CD14-positive monocyte (primary cell): Measurements from ENCODE around the gene JAML. TPM values are rescaled to one million over a fixed set of nuclear protein-coding genes. Genes with fewer than 3 reads are reported as not detected.

ENCODE experiments used
- DNase-seq, 3 donors: peaks; one replicate each; pipeline ENCODE4 v3.0.0-alpha.2; 2011 to 2022
- H2AFZ ChIP-seq: 2 replicates; pipeline ENCODE4 v1.6.0; 2012; ENCODE audit warnings: mild to moderate bottlenecking, low read depth, low read length, inconsistent platforms; ENCODE audit not compliant: insufficient read depth, poor library complexity, severe bottlenecking
- H3K27ac ChIP-seq, 2 donors: 1 replicate in 1 of 2; 2 replicates in 1 of 2; pipeline ENCODE4 v1.5.1; 2012 to 2013; ENCODE audit warnings: low read length in 2 of 2, control low read depth in 1 of 2, inconsistent platforms in 1 of 2, low read depth in 1 of 2, mild to moderate bottlenecking in 1 of 2
- H3K27me3 ChIP-seq, 2 donors: one replicate each; pipeline versions ENCODE4 v1.6.0 to v1.6.1; 2011 to 2013; ENCODE audit warnings: low read length in 2 of 2; ENCODE audit not compliant: control insufficient read depth in 2 of 2, insufficient read depth in 2 of 2
- H3K36me3 ChIP-seq, 2 donors: replicated peaks in 1 of 2; 1 replicate in 1 of 2; 2 replicates in 1 of 2; pipeline versions ENCODE4 v1.5.1 to v1.6.1; 2012 to 2013; ENCODE audit warnings: low read length in 2 of 2, control low read depth in 1 of 2, inconsistent platforms in 1 of 2, mild to moderate bottlenecking in 1 of 2; ENCODE audit not compliant: insufficient read depth in 2 of 2, control insufficient read depth in 1 of 2
- H3K4me1 ChIP-seq, 2 donors: 1 replicate in 1 of 2; 2 replicates in 1 of 2; pipeline versions ENCODE4 v1.5.1 to v1.6.1; 2012 to 2013; ENCODE audit warnings: low read length in 2 of 2, control low read depth in 1 of 2, inconsistent platforms in 1 of 2, mild to moderate bottlenecking in 1 of 2, moderate library complexity in 1 of 2; ENCODE audit not compliant: insufficient read depth in 2 of 2, control insufficient read depth in 1 of 2
- H3K4me2 ChIP-seq: replicated peaks from 2 replicates; pipeline ENCODE3; 2012; ENCODE audit warnings: low read length, moderate library complexity, mild to moderate bottlenecking; ENCODE audit not compliant: poor library complexity, severe bottlenecking; ENCODE audit errors: extremely low read depth
- H3K4me3 ChIP-seq, 3 experiments: fragments of 200-600 bp in 1 of 3; sonication (generic) in 1 of 3; replicated peaks in 1 of 3; 1 replicate in 2 of 3; 2 replicates in 1 of 3; pipeline ENCODE4 v1.5.1; 2011 to 2013; ENCODE audit warnings: low read length in 3 of 3, mild to moderate bottlenecking in 3 of 3, control low read depth in 2 of 3, low read depth in 2 of 3, inconsistent platforms in 1 of 3, moderate library complexity in 1 of 3
- H3K79me2 ChIP-seq: 2 replicates; pipeline ENCODE4 v1.6.0; 2012; ENCODE audit warnings: mild to moderate bottlenecking, control low read depth, inconsistent platforms, low read length, moderate library complexity; ENCODE audit not compliant: insufficient read depth
- H3K9ac ChIP-seq: 2 replicates; pipeline ENCODE4 v1.6.0; 2017; ENCODE audit warnings: low read length, mild to moderate bottlenecking; ENCODE audit not compliant: insufficient read depth, poor library complexity, severe bottlenecking
- H3K9me3 ChIP-seq, 2 donors: replicated peaks in 1 of 2; 1 replicate in 1 of 2; 2 replicates in 1 of 2; pipeline versions ENCODE4 v1.5.1 to v1.6.1; 2012 to 2013; ENCODE audit warnings: low read length in 2 of 2, control low read depth in 1 of 2; ENCODE audit not compliant: control insufficient read depth in 1 of 2, insufficient read depth in 1 of 2
- H4K20me1 ChIP-seq: 2 replicates; pipeline ENCODE4 v1.6.0; 2012; ENCODE audit warnings: mild to moderate bottlenecking, low read length, control low read depth, moderate library complexity; ENCODE audit not compliant: insufficient read depth
- H3K27ac Mint-ChIP-seq, 7 donors: one replicate each; pipeline ENCODE4 v1.8.0; 2020; ENCODE audit warnings: mild to moderate bottlenecking in 7 of 7, mixed read lengths in 7 of 7, moderate library complexity in 6 of 7, inconsistent platforms in 2 of 7
- H3K27me3 Mint-ChIP-seq, 3 donors: one replicate each; pipeline ENCODE4 v1.8.0; 2021 to 2022; ENCODE audit warnings: low read depth in 3 of 3, mild to moderate bottlenecking in 3 of 3, mixed read lengths in 3 of 3, moderate library complexity in 3 of 3, inconsistent platforms in 1 of 3
- H3K36me3 Mint-ChIP-seq, 2 donors: one replicate each; pipeline ENCODE4 v1.8.0; 2020; ENCODE audit warnings: mixed read lengths in 2 of 2, inconsistent platforms in 1 of 2, mild to moderate bottlenecking in 1 of 2
- H3K4me1 Mint-ChIP-seq: one replicate; pipeline ENCODE4 v1.8.0; 2020; ENCODE audit warnings: mild to moderate bottlenecking, mixed read lengths
- H3K4me3 Mint-ChIP-seq, 2 donors: one replicate each; pipeline ENCODE4 v1.8.0; 2020; ENCODE audit warnings: mild to moderate bottlenecking in 2 of 2, mixed read lengths in 2 of 2, moderate library complexity in 1 of 2
- H3K9me3 Mint-ChIP-seq, 7 donors: one replicate each; pipeline ENCODE4 v1.8.0; 2020 to 2022; ENCODE audit warnings: mixed read lengths in 7 of 7, mild to moderate bottlenecking in 6 of 7, moderate library complexity in 6 of 7, inconsistent platforms in 2 of 7
- WGBS: methylation state at CpG from one replicate; pipeline ENCODE4 v1.1.5; 2013; ENCODE audit warnings: missing lambda C conversion rate; ENCODE audit not compliant: insufficient coverage; 5-methylcytosine and 5-hydroxymethylcytosine counted together
- intact Hi-C, 2 donors: fragments of 100-400 bp; cut with micrococcal nuclease; formaldehyde crosslinking; loops; one replicate each; pipeline versions ENCODE4 v1.15.0 to v1.15.1; 2023
- polyA plus RNA-seq, 3 donors: library from polyadenylated mRNA; depleted of rRNA in 1 of 3; unstranded in 2 of 3; stranded (reverse) in 1 of 3; fragments of 300-500 nt in 2 of 3; fragments of >200 nt in 1 of 3; fragmentation: Illumina TruSeq in 2 of 3; gene quantifications; 1 replicate in 2 of 3; 2 replicates in 1 of 3; pipeline ENCODE4 v1.2.3, GENCODE V29; 2012 to 2021
- TF ChIP-seq, protein P1 (sequence below): fragments of 200-600 bp; IDR thresholded peaks from one replicate; pipeline ENCODE4 v1.8.0; 2022; ENCODE audit warnings: antibody characterized with exemption, mild to moderate bottlenecking

Gene JAML
- polyA plus RNA-seq, 3 donors = 316 to 968 (median 748) TPM

DNA sequence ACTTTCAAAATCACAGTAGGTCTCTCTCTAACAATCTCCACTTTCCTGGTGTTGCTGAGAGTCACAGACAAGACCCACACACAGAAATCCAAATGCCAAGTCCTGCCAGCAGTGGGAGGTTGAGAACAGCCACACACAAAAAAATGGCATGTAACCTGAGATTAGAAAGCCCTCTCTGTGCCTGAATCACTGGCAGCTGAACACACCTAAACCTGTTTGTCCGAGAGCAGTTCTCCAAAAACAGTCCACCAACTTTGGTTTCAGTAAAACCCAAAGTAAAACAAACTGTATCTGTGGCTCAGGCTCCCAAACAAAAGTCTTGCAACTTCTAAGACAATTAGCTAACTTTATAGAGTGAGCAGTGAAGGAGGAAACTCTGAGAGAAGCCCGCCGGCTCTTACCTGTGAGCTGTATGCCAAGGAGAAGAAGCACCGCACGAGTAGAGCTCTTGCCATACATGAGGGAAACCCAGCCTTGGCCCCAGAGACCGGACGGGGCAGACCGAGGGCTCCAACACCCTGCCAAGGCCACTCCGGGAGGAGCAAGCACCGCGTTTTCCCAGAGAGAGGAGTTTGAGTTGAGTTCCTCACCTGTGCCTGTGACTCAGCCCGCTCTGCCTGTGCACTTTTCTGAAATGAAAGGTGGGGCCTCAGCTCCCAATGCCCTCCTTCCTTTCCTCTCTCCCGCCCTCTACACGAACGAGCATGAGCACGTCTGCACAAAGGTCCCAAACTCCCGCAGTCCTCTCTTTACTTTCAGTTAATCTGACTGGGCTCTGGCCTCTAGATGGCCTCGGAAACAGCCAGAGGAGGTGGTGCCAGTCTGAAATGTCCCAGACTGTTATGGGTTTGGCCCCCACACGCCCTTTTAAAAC is 39.1 kb upstream of the JAML start, which contains the start of gene MPZL2:
Gene MPZL2, minus strand, starts transcription at position 603 of the 874 bp plus-strand sequence. Its CDS starts 144 bp downstream, at position 459.
- intact Hi-C loops = loop anchor here in 1 of 2 donors (5.0 kb wide), 2 partner anchors 38 to 52 kb away; partner anchors contain the start of gene CD3E

DNA sequence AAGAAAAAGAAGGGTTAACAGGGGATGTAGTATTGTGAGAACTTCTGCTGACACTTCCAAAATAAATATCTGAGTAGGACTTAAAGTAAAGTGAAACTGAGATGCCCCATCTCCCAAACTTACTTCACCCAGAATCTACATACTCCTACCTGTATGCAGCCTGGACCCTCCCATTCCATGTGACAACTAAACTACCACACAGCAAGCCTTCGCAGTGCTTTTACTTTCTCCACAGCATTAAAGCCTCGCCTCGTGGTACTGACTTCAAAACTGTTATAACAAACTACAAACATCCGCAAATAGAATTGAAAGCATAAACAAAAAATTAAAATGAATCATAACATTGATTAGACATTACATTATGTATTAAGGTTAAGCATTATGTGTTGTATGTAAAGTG is 38.3 kb upstream of the JAML start:
- H3K36me3 Mint-ChIP-seq = peaks cover 30 to 38% of the 10 kb centered on the region in 2 donors
- Histone ChIP-seq H3K4me3 (peak overlapping the region; percentile 39 to 79 (median 48)), H2AFZ (no peak overlapping the region), H3K9ac (no peak overlapping the region), H3K36me3 (peaks cover 2 to 35% of the 10 kb centered on the region in 2 donors), H3K27ac (no peak overlapping the region), H4K20me1 (no peaks in the 10 kb centered on the region), H3K79me2 (no peaks in the 10 kb centered on the region), H3K4me2 (peak overlapping the region; percentile 86), H3K27me3 (no peaks in the 10 kb centered on the region), H3K9me3 (peaks cover 0 to 4% of the 10 kb centered on the region in 2 donors), H3K4me1 (peaks cover 33 to 44% of the 10 kb centered on the region in 2 donors)
- peaks cover 0 to 10% (median 3%) of the 10 kb centered on the region in 7 donors for H3K9me3 Mint-ChIP-seq
- intact Hi-C loops = loop anchor here in 1 of 2 donors (5.0 kb wide), 2 partner anchors 39 to 51 kb away; partner anchors contain the start of gene CD3E
- peak overlapping the region; percentile 92 to 100 for H3K4me3 Mint-ChIP-seq
- DNase-seq = no peak
- TF ChIP-seq, protein P1, sequence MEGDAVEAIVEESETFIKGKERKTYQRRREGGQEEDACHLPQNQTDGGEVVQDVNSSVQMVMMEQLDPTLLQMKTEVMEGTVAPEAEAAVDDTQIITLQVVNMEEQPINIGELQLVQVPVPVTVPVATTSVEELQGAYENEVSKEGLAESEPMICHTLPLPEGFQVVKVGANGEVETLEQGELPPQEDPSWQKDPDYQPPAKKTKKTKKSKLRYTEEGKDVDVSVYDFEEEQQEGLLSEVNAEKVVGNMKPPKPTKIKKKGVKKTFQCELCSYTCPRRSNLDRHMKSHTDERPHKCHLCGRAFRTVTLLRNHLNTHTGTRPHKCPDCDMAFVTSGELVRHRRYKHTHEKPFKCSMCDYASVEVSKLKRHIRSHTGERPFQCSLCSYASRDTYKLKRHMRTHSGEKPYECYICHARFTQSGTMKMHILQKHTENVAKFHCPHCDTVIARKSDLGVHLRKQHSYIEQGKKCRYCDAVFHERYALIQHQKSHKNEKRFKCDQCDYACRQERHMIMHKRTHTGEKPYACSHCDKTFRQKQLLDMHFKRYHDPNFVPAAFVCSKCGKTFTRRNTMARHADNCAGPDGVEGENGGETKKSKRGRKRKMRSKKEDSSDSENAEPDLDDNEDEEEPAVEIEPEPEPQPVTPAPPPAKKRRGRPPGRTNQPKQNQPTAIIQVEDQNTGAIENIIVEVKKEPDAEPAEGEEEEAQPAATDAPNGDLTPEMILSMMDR = no peak
- WGBS = 67% methylated on average over 1 of the region's 4 CpGs
- H3K27me3 Mint-ChIP-seq = peaks cover 7 to 15% (median 8%) of the 10 kb centered on the region in 3 donors
- peak overlapping the region in 3 of 7 donors; percentile 4 to 51 (median 46) for H3K27ac Mint-ChIP-seq
- peaks cover 50% of the 10 kb centered on the region for H3K4me1 Mint-ChIP-seq

More for the DNA sequence above, 39.1 kb upstream of the JAML start, which contains the start of gene MPZL2:
- peak within 1 kb of the TSS; percentile 86 for H3K4me2 ChIP-seq
- H3K27ac ChIP-seq = peak within 1 kb of the TSS; percentile 22 to 45
- Mint-ChIP-seq H3K36me3 (peaks cover 25 to 31% of the 10 kb centered on the region in 2 donors), H3K27ac (peak within 1 kb of the TSS; percentile 40 to 87 (median 79)), H3K4me3 (peak within 1 kb of the TSS; percentile 92 to 100), H3K4me1 (peaks cover 50% of the 10 kb centered on the region), H3K9me3 (peaks cover 0 to 5% (median 2%) of the 10 kb centered on the region in 7 donors), H3K27me3 (peaks cover 7 to 15% (median 8%) of the 10 kb centered on the region in 3 donors)
- peak within 1 kb of the TSS; percentile 70 for H3K9ac ChIP-seq
- 2% methylated on average over 12 of the region's 19 CpGs for WGBS
- no peaks in the 10 kb centered on the region for H3K27me3 ChIP-seq
- peaks cover 33 to 44% of the 10 kb centered on the region in 2 donors for H3K4me1 ChIP-seq
- peak in 1 of 3 donors; percentile 12 for DNase-seq
- H3K4me3 ChIP-seq = peak within 1 kb of the TSS; percentile 39 to 79 (median 48)
- H4K20me1 ChIP-seq = no peaks in the 10 kb centered on the region
- H3K79me2 ChIP-seq = no peaks in the 10 kb centered on the region
- H3K36me3 ChIP-seq = peaks cover 2 to 27% of the 10 kb centered on the region in 2 donors
- no peaks in the 10 kb centered on the region for H3K9me3 ChIP-seq
- TF ChIP-seq, protein P1 = no peak
- peak within 1 kb of the TSS; percentile 86 for H2AFZ ChIP-seq
